ENCODE results near the gene ACVR1B. TPM values are rescaled to one million over a fixed set of nuclear protein-coding genes. Genes with fewer than 3 reads are reported as not detected.

The ACVR1B gene
- total RNA-seq, 1 experiment from 2014 or later: 16.1 TPM

- DNase-seq (ENCODE audit: unreplicated experiment): no peak
- no peak overlapping the region for H3K27ac Mint-ChIP-seq (ENCODE audit: low read depth, unreplicated experiment)
- intact Hi-C loops (cut with micrococcal nuclease): no loop called here
- no peaks in the 10 kb centered on the region for H3K36me3 Mint-ChIP-seq (ENCODE audit: insufficient read depth, unreplicated experiment)
- TF ChIP-seq CTCF (IDR thresholded peaks at IDR 0.05; ENCODE audit: unreplicated experiment): no peak
- no peaks in the 10 kb centered on the region for H3K9me3 Mint-ChIP-seq (ENCODE audit: unreplicated experiment)
- ChIA-PET POLR2A (interaction anchor here (0.6 to 2.0 kb wide), 4 partner anchors 10 to 113 kb away, joined by 3 to 6 read pairs (median 4); no protein-coding TSS in a partner anchor), CTCF (interaction anchor here (0.5 to 5.3 kb wide), 15 partner anchors 11 to 614 kb away, joined by 3 to 97 read pairs (median 3); partner anchors contain the start of gene ATG101)
- no peak overlapping the region for H3K4me3 Mint-ChIP-seq (ENCODE audit: unreplicated experiment)
- H3K27me3 Mint-ChIP-seq (ENCODE audit: insufficient read depth, unreplicated experiment): peaks cover 20% of the 10 kb centered on the region
- H3K4me1 Mint-ChIP-seq (ENCODE audit: insufficient read depth, unreplicated experiment): no peaks in the 10 kb centered on the region
- no TSS peak for BruUV-seq (replicated peaks)
Observed at GRCh38 chr12:52003016-52003550, 51.6 kb downstream of the ACVR1B start.

- Mint-ChIP-seq H3K27me3 (ENCODE audit: insufficient read depth, unreplicated experiment) (peaks cover 20% of the 10 kb centered on the region), H3K9me3 (ENCODE audit: unreplicated experiment) (no peaks in the 10 kb centered on the region), H3K4me1 (ENCODE audit: insufficient read depth, unreplicated experiment) (no peaks in the 10 kb centered on the region), H3K27ac (ENCODE audit: low read depth, unreplicated experiment) (no peak overlapping the region), H3K4me3 (ENCODE audit: unreplicated experiment) (no peak overlapping the region), H3K36me3 (ENCODE audit: insufficient read depth, unreplicated experiment) (no peaks in the 10 kb centered on the region)
- BruUV-seq (replicated peaks): no TSS peak
- no peak for DNase-seq (ENCODE audit: unreplicated experiment)
- ChIA-PET POLR2A (interaction anchor here (0.6 to 2.0 kb wide), 5 partner anchors 11 to 218 kb away, joined by 3 to 6 read pairs (median 3); no protein-coding TSS in a partner anchor), CTCF (interaction anchor here (0.5 to 5.3 kb wide), 21 partner anchors 9 to 615 kb away, joined by 3 to 97 read pairs (median 3); partner anchors contain the start of genes ACVRL1 and ATG101)
- TF ChIP-seq CTCF (IDR thresholded peaks at IDR 0.05; ENCODE audit: unreplicated experiment): no peak
- intact Hi-C loops (cut with micrococcal nuclease): no loop called here
Observed at GRCh38 chr12:52003591-52003990, 52.1 kb downstream of the ACVR1B start.

- TF ChIP-seq CTCF (IDR thresholded peaks at IDR 0.05; ENCODE audit: unreplicated experiment): peak; percentile 52
- Mint-ChIP-seq H3K9me3 (ENCODE audit: unreplicated experiment) (no peaks in the 10 kb centered on the region), H3K27ac (ENCODE audit: low read depth, unreplicated experiment) (no peak overlapping the region), H3K27me3 (ENCODE audit: insufficient read depth, unreplicated experiment) (peaks cover 20% of the 10 kb centered on the region), H3K4me1 (ENCODE audit: insufficient read depth, unreplicated experiment) (no peaks in the 10 kb centered on the region), H3K36me3 (ENCODE audit: insufficient read depth, unreplicated experiment) (no peaks in the 10 kb centered on the region), H3K4me3 (ENCODE audit: unreplicated experiment) (no peak overlapping the region)
- POLR2A ChIA-PET: interaction anchor here (0.6 to 2.0 kb wide), 6 partner anchors 11 to 218 kb away, joined by 3 to 6 read pairs (median 3); no protein-coding TSS in a partner anchor
- BruUV-seq (replicated peaks): no TSS peak
- intact Hi-C loops (cut with micrococcal nuclease): loop anchor here (1.0 kb wide), 1 partner anchor 19 kb away; no protein-coding TSS in a partner anchor
- CTCF ChIA-PET: interaction anchor here (0.6 to 5.3 kb wide), 24 partner anchors 9 to 736 kb away, joined by 3 to 97 read pairs (median 4); partner anchors contain the start of genes ACVRL1 and ATG101
- peak; percentile 60 for DNase-seq (ENCODE audit: unreplicated experiment)
Observed at GRCh38 chr12:52004042-52004648, 52.6 kb downstream of the ACVR1B start.

- Mint-ChIP-seq H3K27ac (ENCODE audit: low read depth, unreplicated experiment) (no peak overlapping the region), H3K27me3 (ENCODE audit: insufficient read depth, unreplicated experiment) (peaks cover 20% of the 10 kb centered on the region), H3K36me3 (ENCODE audit: insufficient read depth, unreplicated experiment) (no peaks in the 10 kb centered on the region), H3K4me1 (ENCODE audit: insufficient read depth, unreplicated experiment) (no peaks in the 10 kb centered on the region), H3K9me3 (ENCODE audit: unreplicated experiment) (no peaks in the 10 kb centered on the region), H3K4me3 (ENCODE audit: unreplicated experiment) (no peak overlapping the region)
- no TSS peak for BruUV-seq (replicated peaks)
- no peak for TF ChIP-seq CTCF (IDR thresholded peaks at IDR 0.05; ENCODE audit: unreplicated experiment)
- ChIA-PET POLR2A (interaction anchor here (1.0 to 2.0 kb wide), 2 partner anchors 12 to 16 kb away, joined by 3 to 5 read pairs; no protein-coding TSS in a partner anchor), CTCF (interaction anchor here (0.7 to 5.3 kb wide), 4 partner anchors 12 to 76 kb away, joined by 3 to 97 read pairs (median 4); no protein-coding TSS in a partner anchor)
- intact Hi-C loops (cut with micrococcal nuclease): no loop called here
- DNase-seq (ENCODE audit: unreplicated experiment): no peak
Observed at GRCh38 chr12:52005218-52005902, 53.9 kb downstream of the ACVR1B start.

Data from MCF 10A (cell line).